Type B pancreatic cell (in vitro differentiated cells): ENCODE data around the gene PTPRT. TPM values are rescaled to one million over a fixed set of nuclear protein-coding genes. Genes with fewer than 3 reads are reported as not detected.
"Not testable (repeated sequence)": the region's sequence is repeated elsewhere in the genome, so short reads cannot be mapped to it uniquely, and the experiment has no call there.

Experiments
- DNase-seq: peaks from one replicate; pipeline ENCODE4 v3.0.0; 2021; ENCODE audit warnings: mixed read lengths; ENCODE audit not compliant: unreplicated experiment; ENCODE audit errors: extremely low spot score
- H3K27ac Mint-ChIP-seq: 2 replicates; pipeline ENCODE4 v1.8.0; 2021; ENCODE audit warnings: mild to moderate bottlenecking, mixed read lengths
- H3K27me3 Mint-ChIP-seq: 2 replicates; pipeline ENCODE4 v1.8.0; 2021; ENCODE audit warnings: mixed read lengths
- H3K36me3 Mint-ChIP-seq: 2 replicates; pipeline ENCODE4 v1.8.0; 2021; ENCODE audit warnings: mixed read lengths
- H3K4me1 Mint-ChIP-seq: one replicate; pipeline ENCODE4 v1.8.0; 2021; ENCODE audit warnings: mixed read lengths; ENCODE audit not compliant: unreplicated experiment
- H3K4me3 Mint-ChIP-seq: 2 replicates; pipeline ENCODE4 v1.8.0; 2021; ENCODE audit warnings: mild to moderate bottlenecking, mixed read lengths
- H3K9me3 Mint-ChIP-seq: 2 replicates; pipeline ENCODE4 v1.8.0; 2021; ENCODE audit warnings: mixed read lengths
- CTCF ChIP-seq: fragments of 200-600 bp; sonication (generic); conservative IDR thresholded peaks from 2 replicates; pipeline ENCODE4 v1.5.0; 2021; ENCODE audit warnings: antibody characterized with exemption, mild to moderate bottlenecking
- total RNA-seq: library from RNA; stranded (reverse); gene quantifications from 2 replicates; pipeline ENCODE4 v1.2.1, GENCODE V29; 2021; ENCODE audit warnings: low replicate concordance

Gene PTPRT
- total RNA-seq, 1 donor from 2014 or later: 7.0 TPM

- peaks cover 4% of the 10 kb centered on the region for H3K9me3 Mint-ChIP-seq
- H3K27me3 Mint-ChIP-seq: peaks cover 2% of the 10 kb centered on the region
- no peak overlapping the region for H3K4me3 Mint-ChIP-seq
Measured at GRCh38 chr20:42920776-42921175, 268.9 kb downstream of the PTPRT start.

GRCh38 chr20:42919316-42919715 is 270.4 kb downstream of the PTPRT start:
- no peaks in the 10 kb centered on the region for H3K36me3 Mint-ChIP-seq
- H3K4me1 Mint-ChIP-seq: no peaks in the 10 kb centered on the region
- H3K27me3 Mint-ChIP-seq: peaks cover 2% of the 10 kb centered on the region
- no peak overlapping the region for H3K4me3 Mint-ChIP-seq
- no peak for TF ChIP-seq CTCF
- no peak overlapping the region for H3K27ac Mint-ChIP-seq
- no peak for DNase-seq
- H3K9me3 Mint-ChIP-seq: peaks cover 4% of the 10 kb centered on the region

More at GRCh38 chr20:42920776-42921175, 268.9 kb downstream of the PTPRT start:
- H3K4me1 Mint-ChIP-seq: no peaks in the 10 kb centered on the region
- DNase-seq: no peak
- H3K36me3 Mint-ChIP-seq: no peaks in the 10 kb centered on the region
- TF ChIP-seq CTCF: no peak
- H3K27ac Mint-ChIP-seq: no peak overlapping the region

- Mint-ChIP-seq H3K27me3 (no peaks in the 10 kb centered on the region), H3K36me3 (no peaks in the 10 kb centered on the region), H3K27ac (no peak overlapping the region), H3K9me3 (no peaks in the 10 kb centered on the region), H3K4me1 (no peaks in the 10 kb centered on the region), H3K4me3 (no peak overlapping the region)
- DNase-seq: no peak
- no peak for TF ChIP-seq CTCF
Measured at GRCh38 chr20:42915081-42915480, 274.6 kb downstream of the PTPRT start.

DNA sequence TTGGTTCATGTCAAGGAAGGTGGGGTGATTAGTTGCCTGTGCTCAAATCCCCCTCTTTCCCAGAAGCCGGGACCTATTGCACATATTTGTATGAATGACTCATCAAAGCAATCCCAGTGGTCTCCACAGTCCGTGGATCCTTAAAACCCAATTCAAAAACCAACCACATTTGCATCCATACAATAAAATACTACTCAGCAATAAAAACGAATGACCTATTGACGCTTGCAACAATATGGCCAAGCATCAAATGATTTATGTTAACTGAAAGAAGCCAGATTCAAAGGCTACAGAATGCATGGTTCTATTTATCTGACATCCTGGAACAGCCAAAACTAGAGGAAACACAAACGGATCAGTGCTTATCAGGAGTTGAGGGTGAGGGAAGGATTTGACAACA is 275.4 kb downstream of the PTPRT start:
- H3K4me1 Mint-ChIP-seq: no peaks in the 10 kb centered on the region
- no peaks in the 10 kb centered on the region for H3K36me3 Mint-ChIP-seq
- no peak for DNase-seq
- TF ChIP-seq CTCF: no peak
- no peaks in the 10 kb centered on the region for H3K9me3 Mint-ChIP-seq
- no peaks in the 10 kb centered on the region for H3K27me3 Mint-ChIP-seq
- H3K4me3 Mint-ChIP-seq: no peak overlapping the region
- no peak overlapping the region for H3K27ac Mint-ChIP-seq

- not testable (repeated sequence) for H3K27me3 Mint-ChIP-seq, H3K4me1 Mint-ChIP-seq, DNase-seq, H3K27ac Mint-ChIP-seq, H3K36me3 Mint-ChIP-seq, H3K4me3 Mint-ChIP-seq, H3K9me3 Mint-ChIP-seq
Measured at GRCh38 chr20:42910808-42911207, 278.9 kb downstream of the PTPRT start.

- no peak for TF ChIP-seq CTCF
- Mint-ChIP-seq H3K27me3 (no peaks in the 10 kb centered on the region), H3K4me1 (no peaks in the 10 kb centered on the region), H3K4me3 (no peak overlapping the region), H3K27ac (no peak overlapping the region), H3K36me3 (no peaks in the 10 kb centered on the region), H3K9me3 (no peaks in the 10 kb centered on the region)
- no peak for DNase-seq
Measured at GRCh38 chr20:42907730-42908129, 282.0 kb downstream of the PTPRT start.
